ENCODE measurements around the gene ADGRL2.

GRCh38 chr1:81915937-81916336 is 115.2 kb downstream of the ADGRL2 start:
- TF ChIP-seq CTCF (conservative IDR thresholded peaks at IDR 0.05; ENCODE audit: low read depth, low read length) (no peak), EZH2 (IDR thresholded peaks at IDR 0.05; ENCODE audit: low read length, unreplicated experiment) (no peak), EZH2phosphoT487 (IDR thresholded peaks at IDR 0.05; ENCODE audit: borderline replicate concordance, low read length) (no peak)

All from PC-3 (cell line).